GM18858 (cell line): ENCODE measurements around the gene TPCN2.

Experiments used
- ATAC-seq: cut with Tn5 transposase; IDR thresholded peaks from one replicate; pipeline ENCODE4 v1.9.1; 2021; ENCODE audit not compliant: unreplicated experiment

Gene TPCN2

DNA sequence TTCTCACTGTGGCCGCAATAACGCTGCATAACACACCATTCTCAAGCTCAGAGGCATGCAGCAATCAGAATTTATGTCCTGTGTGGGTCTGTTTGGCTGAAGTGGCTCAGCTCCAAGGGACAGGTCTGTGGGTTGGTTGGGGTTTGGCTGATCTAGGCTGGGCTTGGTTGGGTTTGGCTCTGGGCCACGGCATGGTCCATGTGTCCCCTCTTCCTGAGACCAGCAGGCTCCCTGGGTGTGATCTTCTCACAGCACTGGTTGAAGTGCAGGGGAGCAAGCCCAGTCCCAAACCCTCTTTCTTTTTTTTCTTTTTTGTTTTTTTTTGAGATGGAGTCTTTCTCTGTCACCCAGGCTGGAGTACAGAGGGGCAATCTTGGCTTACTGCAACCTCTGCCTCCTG, 132.0 kb downstream of the TPCN2 start:
- no peak for ATAC-seq

GRCh38 chr11:69183613-69184012, 134.9 kb downstream of the TPCN2 start:
- no peak for ATAC-seq
